IPS DF 6.9 (cell line): ENCODE measurements around the gene ABHD5.

Source experiments
- DNase-seq: peaks from one replicate; pipeline ENCODE4 v3.0.0-alpha.2; 2013; ENCODE audit warnings: low read depth, low spot score
- H3K27ac ChIP-seq: one replicate; pipeline ENCODE4 v1.5.1; 2013; ENCODE audit warnings: low read length, control low read depth
- H3K27me3 ChIP-seq: 2 replicates; pipeline ENCODE4 v1.6.1; 2013; ENCODE audit warnings: mild to moderate bottlenecking, low read length; ENCODE audit not compliant: control insufficient read depth, insufficient read depth
- H3K36me3 ChIP-seq: 2 replicates; pipeline ENCODE4 v1.6.1; 2013; ENCODE audit warnings: low read length; ENCODE audit not compliant: control insufficient read depth, insufficient read depth
- H3K4me1 ChIP-seq: 2 replicates; pipeline ENCODE4 v1.6.1; 2013; ENCODE audit warnings: low read length; ENCODE audit not compliant: control insufficient read depth, insufficient read depth
- H3K4me3 ChIP-seq: 2 replicates; pipeline ENCODE4 v1.5.1; 2013; ENCODE audit warnings: mild to moderate bottlenecking, low read length
- H3K9me3 ChIP-seq: 2 replicates; pipeline ENCODE4 v1.6.1; 2013; ENCODE audit warnings: low read length, inconsistent platforms; ENCODE audit not compliant: control insufficient read depth, insufficient read depth
- WGBS: extraction: QIAGEN DNeasy Blood & Tissue Kit; methylation state at CpG from one replicate; pipeline ENCODE4 v1.1.7; 2013; ENCODE audit warnings: mixed read lengths, missing lambda C conversion rate; ENCODE audit not compliant: insufficient read length, insufficient coverage; 5-methylcytosine and 5-hydroxymethylcytosine counted together

ABHD5 gene

GRCh38 chr3:43753741-43754715, 63.3 kb downstream of the ABHD5 start:
- H3K27ac ChIP-seq = no peak overlapping the region
- no peaks in the 10 kb centered on the region for H3K9me3 ChIP-seq
- no peak overlapping the region for H3K4me3 ChIP-seq
- no peaks in the 10 kb centered on the region for H3K4me1 ChIP-seq
- no peaks in the 10 kb centered on the region for H3K27me3 ChIP-seq
- no CpG with 5 or more reads among the region's 5 CpGs for WGBS
- no peaks in the 10 kb centered on the region for H3K36me3 ChIP-seq
- DNase-seq = no peak

- H3K36me3 ChIP-seq = no peaks in the 10 kb centered on the region
- H3K4me3 ChIP-seq = no peak overlapping the region
- H3K27me3 ChIP-seq = no peaks in the 10 kb centered on the region
- H3K27ac ChIP-seq = no peak overlapping the region
- WGBS = no CpG with 5 or more reads among the region's 8 CpGs
- H3K9me3 ChIP-seq = no peaks in the 10 kb centered on the region
- H3K4me1 ChIP-seq = peaks cover 4% of the 10 kb centered on the region; the same call in 1 of the 2 replicates
- no peak for DNase-seq
These were observed 64.9 kb downstream of the ABHD5 start for GRCh38 chr3:43755516-43756200.

GRCh38 chr3:43757666-43758321, 67.1 kb downstream of the ABHD5 start:
- H3K27me3 ChIP-seq = no peaks in the 10 kb centered on the region
- no peak overlapping the region for H3K27ac ChIP-seq
- no CpG with 5 or more reads among the region's 2 CpGs for WGBS
- peaks cover 4% of the 10 kb centered on the region; the same call in 1 of the 2 replicates for H3K4me1 ChIP-seq
- no peaks in the 10 kb centered on the region for H3K9me3 ChIP-seq
- DNase-seq = no peak
- H3K36me3 ChIP-seq = no peaks in the 10 kb centered on the region
- H3K4me3 ChIP-seq = no peak overlapping the region

GRCh38 chr3:43758592-43759225, 68.0 kb downstream of the ABHD5 start:
- no peaks in the 10 kb centered on the region for H3K36me3 ChIP-seq
- no peak overlapping the region for H3K27ac ChIP-seq
- whole genome bisulfite sequencing = no CpG with 5 or more reads among the region's 4 CpGs
- no peaks in the 10 kb centered on the region for H3K9me3 ChIP-seq
- peaks cover 4% of the 10 kb centered on the region; the same call in 1 of the 2 replicates for H3K4me1 ChIP-seq
- no peaks in the 10 kb centered on the region for H3K27me3 ChIP-seq
- no peak for DNase-seq
- H3K4me3 ChIP-seq = no peak overlapping the region

- no peaks in the 10 kb centered on the region for H3K9me3 ChIP-seq
- no peak for DNase-seq
- no peaks in the 10 kb centered on the region for H3K36me3 ChIP-seq
- H3K4me3 ChIP-seq = no peak overlapping the region
- no CpG with 5 or more reads among the region's 6 CpGs for WGBS
- H3K27me3 ChIP-seq = no peaks in the 10 kb centered on the region
- H3K4me1 ChIP-seq = peaks cover 4% of the 10 kb centered on the region; the same call in 1 of the 2 replicates
- no peak overlapping the region for H3K27ac ChIP-seq
These were observed 68.6 kb downstream of the ABHD5 start for GRCh38 chr3:43759297-43759782.

- Histone ChIP-seq H3K27me3 (no peaks in the 10 kb centered on the region), H3K9me3 (no peaks in the 10 kb centered on the region)
- WGBS = no CpG with 5 or more reads among the region's 2 CpGs
These were observed 69.2 kb downstream of the ABHD5 start for GRCh38 chr3:43759938-43760337.

GRCh38 chr3:43760938-43761337, 70.2 kb downstream of the ABHD5 start:
- no peak overlapping the region for H3K27ac ChIP-seq
- no CpG with 5 or more reads among the region's 4 CpGs for WGBS

More at GRCh38 chr3:43759938-43760337, 69.2 kb downstream of the ABHD5 start:
- Histone ChIP-seq H3K4me1 (peaks cover 4% of the 10 kb centered on the region; the same call in 1 of the 2 replicates), H3K36me3 (no peaks in the 10 kb centered on the region), H3K27ac (no peak overlapping the region), H3K4me3 (no peak overlapping the region)
- DNase-seq = no peak

GRCh38 chr3:43762451-43762850, 71.7 kb downstream of the ABHD5 start:
- peaks cover 4% of the 10 kb centered on the region; the same call in 1 of the 2 replicates for H3K4me1 ChIP-seq
- WGBS = no CpG with 5 or more reads among the region's 6 CpGs

More at GRCh38 chr3:43760938-43761337, 70.2 kb downstream of the ABHD5 start:
- H3K4me1 ChIP-seq = peaks cover 4% of the 10 kb centered on the region; the same call in 1 of the 2 replicates
- no peak for DNase-seq
- no peaks in the 10 kb centered on the region for H3K9me3 ChIP-seq
- H3K36me3 ChIP-seq = no peaks in the 10 kb centered on the region
- H3K27me3 ChIP-seq = no peaks in the 10 kb centered on the region
- no peak overlapping the region for H3K4me3 ChIP-seq

GRCh38 chr3:43764056-43764455, 73.3 kb downstream of the ABHD5 start:
- H3K4me1 ChIP-seq = peaks cover 4% of the 10 kb centered on the region; the same call in 1 of the 2 replicates
- H3K27me3 ChIP-seq = no peaks in the 10 kb centered on the region
- H3K9me3 ChIP-seq = no peaks in the 10 kb centered on the region
- H3K4me3 ChIP-seq = no peak overlapping the region
- H3K36me3 ChIP-seq = no peaks in the 10 kb centered on the region
- no CpG with 5 or more reads among the region's 2 CpGs for WGBS
- no peak for DNase-seq
- H3K27ac ChIP-seq = no peak overlapping the region

More at GRCh38 chr3:43762451-43762850, 71.7 kb downstream of the ABHD5 start:
- Histone ChIP-seq H3K27me3 (no peaks in the 10 kb centered on the region), H3K9me3 (no peaks in the 10 kb centered on the region), H3K4me3 (no peak overlapping the region), H3K27ac (no peak overlapping the region), H3K36me3 (no peaks in the 10 kb centered on the region)
- no peak for DNase-seq
